NOMO-1 treated with dmso at 0.1 percent for 144 hours (cell line): ENCODE measurements around the gene ZFP92.

ENCODE experiments used
- DNase-seq: peaks from one replicate; lab custom pipeline; 2025; ENCODE audit not compliant: unreplicated experiment; lab: John Stamatoyannopoulos, UW

Gene ZFP92

GRCh38 chrX:153407736-153408135, 3.5 kb upstream of the ZFP92 start:
- DNase-seq, result no peak

GRCh38 chrX:153408221-153408721, 3.0 kb upstream of the ZFP92 start:
- no peak for DNase-seq

- DNase-seq, result no peak
These were observed 2.4 kb upstream of the ZFP92 start for GRCh38 chrX:153408871-153409351.

GRCh38 chrX:153409414-153410101, 1.7 kb upstream of the ZFP92 start:
- DNase-seq, result no peak

GRCh38 chrX:153410373-153410772, 899 bp upstream of the ZFP92 start:
- DNase-seq, result no peak

- DNase-seq, result no peak
These were observed 401 bp upstream of the ZFP92 start for GRCh38 chrX:153410888-153411254.

- no peak for DNase-seq
These were observed 809 bp downstream of the ZFP92 start for GRCh38 chrX:153411988-153412574.

- no peak for DNase-seq
These were observed 1.8 kb downstream of the ZFP92 start for GRCh38 chrX:153412746-153413720.

- DNase-seq, result no peak
These were observed 2.5 kb downstream of the ZFP92 start for GRCh38 chrX:153413731-153414130.

- DNase-seq, result no peak
These were observed 3.7 kb downstream of the ZFP92 start for GRCh38 chrX:153414856-153415510.

- DNase-seq, result no peak
These were observed 5.6 kb downstream of the ZFP92 start for GRCh38 chrX:153416781-153417450.

GRCh38 chrX:153417637-153418036, 6.4 kb downstream of the ZFP92 start:
- DNase-seq, result no peak

- DNase-seq, result no peak
These were observed 9.8 kb downstream of the ZFP92 start for GRCh38 chrX:153420851-153421599.

GRCh38 chrX:153421856-153422255, 10.6 kb downstream of the ZFP92 start:
- DNase-seq, result no peak

- no peak for DNase-seq
These were observed 12.4 kb downstream of the ZFP92 start for GRCh38 chrX:153423652-153424051.

- DNase-seq, result no peak
These were observed 14.9 kb downstream of the ZFP92 start for GRCh38 chrX:153426204-153426603.

GRCh38 chrX:153430796-153431195, 19.5 kb downstream of the ZFP92 start:
- no peak for DNase-seq

GRCh38 chrX:153433161-153433680, 21.9 kb downstream of the ZFP92 start:
- DNase-seq, result no peak

GRCh38 chrX:153433781-153434285, 22.6 kb downstream of the ZFP92 start:
- DNase-seq, result no peak
